NCI-H2196 treated with DMSO at 0.1 percent for 48 hours (cell line): Measurements from ENCODE around the gene ATP2C1.
A peak's percentile ranks its signal among the peaks of the same experiment; 100 is the strongest.

ENCODE experiments used
- DNase-seq: peaks from one replicate; lab custom pipeline; 2025; ENCODE audit not compliant: unreplicated experiment; lab: John Stamatoyannopoulos, UW

ATP2C1 gene

GRCh38 chr3:130975251-130975650 is 81.4 kb downstream of the ATP2C1 start:
- DNase-seq: no peak

- DNase-seq: no peak
These were observed 82.8 kb downstream of the ATP2C1 start for GRCh38 chr3:130976706-130977105.

GRCh38 chr3:130979117-130979516 is 85.2 kb downstream of the ATP2C1 start:
- no peak for DNase-seq

- no peak for DNase-seq
These were observed 87.6 kb downstream of the ATP2C1 start for GRCh38 chr3:130981469-130981868.

- DNase-seq: no peak
These were observed 96.4 kb downstream of the ATP2C1 start for GRCh38 chr3:130990282-130990681.

GRCh38 chr3:130991126-130991525 is 97.2 kb downstream of the ATP2C1 start:
- no peak for DNase-seq

- DNase-seq: peak; percentile 12
These were observed 98.5 kb downstream of the ATP2C1 start for GRCh38 chr3:130992344-130992743.

GRCh38 chr3:130997289-130997688 is 103.4 kb downstream of the ATP2C1 start:
- no peak for DNase-seq

- DNase-seq: no peak
These were observed 107.2 kb downstream of the ATP2C1 start for GRCh38 chr3:131001071-131001470.

- no peak for DNase-seq
These were observed 110.7 kb downstream of the ATP2C1 start for GRCh38 chr3:131004603-131005002.

GRCh38 chr3:131007256-131007655 is 113.4 kb downstream of the ATP2C1 start:
- DNase-seq: no peak

- no peak for DNase-seq
These were observed 113.9 kb downstream of the ATP2C1 start for GRCh38 chr3:131007782-131008181.

GRCh38 chr3:131008326-131008725 is 114.4 kb downstream of the ATP2C1 start:
- no peak for DNase-seq

- no peak for DNase-seq
These were observed 115.8 kb downstream of the ATP2C1 start for GRCh38 chr3:131009698-131010097.

- DNase-seq: no peak
These were observed 125.1 kb downstream of the ATP2C1 start for GRCh38 chr3:131018970-131019369.

- DNase-seq: no peak
These were observed 126.3 kb downstream of the ATP2C1 start for GRCh38 chr3:131020122-131020693.

- no peak for DNase-seq
These were observed 131.7 kb downstream of the ATP2C1 start for GRCh38 chr3:131025539-131025938.

- peak; percentile 96 for DNase-seq
These were observed 132.7 kb downstream of the ATP2C1 start, which contains the start of the genes ASTE1 and NEK11 for GRCh38 chr3:131026321-131027151. TSS of gene ASTE1 (minus strand) at chr3:131026825. CDS start at chr3:131025306, 1,519 bp downstream. TSS of gene NEK11 (plus strand) at chr3:131026877. CDS start at chr3:131029709, 2,832 bp downstream.

- no peak for DNase-seq
These were observed 135.0 kb downstream of the ATP2C1 start for GRCh38 chr3:131028844-131029243.

- DNase-seq: no peak
These were observed 137.8 kb downstream of the ATP2C1 start for GRCh38 chr3:131031660-131032059.

GRCh38 chr3:131033480-131034080 is 139.7 kb downstream of the ATP2C1 start:
- DNase-seq: peak; percentile 31
